HL-60 (cell line): ENCODE measurements around the gene FIBP.
"Not testable (repeated sequence)": the region's sequence is repeated elsewhere in the genome, so short reads cannot be mapped to it uniquely, and the experiment has no call there.

Experiments used
- DNase-seq, 2 experiments: peaks; one replicate each; pipeline ENCODE4 v3.0.0-alpha.2; 2010 to 2020; ENCODE audit warnings: low read depth in 1 of 2, low spot score in 1 of 2
- H3K27ac ChIP-seq: fragments of 250-450 bp; sonication (Bioruptor Pico); replicated peaks from 2 replicates; pipeline ENCODE4 v1.5.1; 2020; ENCODE audit warnings: mild to moderate bottlenecking, moderate library complexity
- H3K27me3 ChIP-seq: fragments of 250-450 bp; sonication (Bioruptor Pico); 2 replicates; pipeline ENCODE4 v1.5.1; 2021; ENCODE audit warnings: mild to moderate bottlenecking, moderate library complexity; ENCODE audit not compliant: insufficient read depth, poor library complexity, severe bottlenecking
- H3K4me3 ChIP-seq: replicated peaks from 2 replicates; pipeline ENCODE4 v1.5.1; 2011; ENCODE audit warnings: mild to moderate bottlenecking, control low read depth, low read length; ENCODE audit not compliant: insufficient read depth
- CTCF ChIP-seq: IDR thresholded peaks from one replicate; pipeline ENCODE4 v1.5.1; 2011; ENCODE audit warnings: low read length, control low read depth, inconsistent platforms; ENCODE audit not compliant: insufficient read depth
- GABPA ChIP-seq: IDR thresholded peaks from 2 replicates; pipeline ENCODE4 v1.6.1; 2012; ENCODE audit warnings: low read depth
- POLR2AphosphoS5 ChIP-seq: IDR thresholded peaks from 2 replicates; pipeline ENCODE4 v1.6.1; 2012; ENCODE audit warnings: low read depth
- REST ChIP-seq: IDR thresholded peaks from 2 replicates; pipeline ENCODE4 v1.6.1; 2012; ENCODE audit warnings: low read depth; ENCODE audit not compliant: insufficient replicate concordance
- SPI1 ChIP-seq: IDR thresholded peaks from 2 replicates; pipeline ENCODE4 v1.6.1; 2012; ENCODE audit warnings: low read depth, mild to moderate bottlenecking, borderline replicate concordance

The FIBP gene

GRCh38 chr11:65850217-65851082, 37.8 kb downstream of the FIBP start:
- H3K27me3 ChIP-seq: no peaks in the 10 kb centered on the region
- no peak for DNase-seq
- H3K4me3 ChIP-seq: no peak overlapping the region
- no peak for TF ChIP-seq REST
- H3K27ac ChIP-seq: no peak overlapping the region

- Histone ChIP-seq H3K27me3 (no peaks in the 10 kb centered on the region), H3K27ac (no peak overlapping the region), H3K4me3 (no peak overlapping the region)
- TF ChIP-seq CTCF: no peak
- no peak for TF ChIP-seq GABPA
- no peak for TF ChIP-seq SPI1
- TF ChIP-seq REST: no peak
- no peak for TF ChIP-seq POLR2AphosphoS5
- no peak for DNase-seq
These were observed 38.5 kb downstream of the FIBP start for GRCh38 chr11:65849771-65850216.

- no peak for DNase-seq
- Histone ChIP-seq H3K4me3 (no peak overlapping the region), H3K27me3 (no peaks in the 10 kb centered on the region), H3K27ac (no peak overlapping the region)
- TF ChIP-seq POLR2AphosphoS5: no peak
- no peak for TF ChIP-seq GABPA
- TF ChIP-seq SPI1: no peak
- TF ChIP-seq CTCF: no peak
- TF ChIP-seq REST: no peak
These were observed 38.9 kb downstream of the FIBP start for GRCh38 chr11:65849366-65849765.

GRCh38 chr11:65848693-65849092, 39.6 kb downstream of the FIBP start:
- H3K27me3 ChIP-seq, H3K4me3 ChIP-seq, DNase-seq, H3K27ac ChIP-seq: not testable (repeated sequence)
